GM13977 (cell line): ENCODE results near the gene PRDM9.

Experiments used
- DNase-seq: peaks from one replicate; pipeline ENCODE4 v3.0.0; 2012; ENCODE audit warnings: low spot score
- in situ Hi-C: fragments of 300-500 bp; cut with MboI; formaldehyde crosslinking; loops from one replicate; pipeline ENCODE4 v1.12.0; 2022; ENCODE audit warnings: low sequenced_read_pairs, low pct_unique_long_range_greater_than_20kb, mixed read lengths, inconsistent platforms; ENCODE audit not compliant: unreplicated experiment
- TF ChIP-seq, protein P1 (sequence below): IDR thresholded peaks from 2 replicates; pipeline ENCODE4 v1.5.1; 2012; ENCODE audit warnings: mild to moderate bottlenecking, control low read depth; ENCODE audit not compliant: insufficient read depth; ENCODE audit errors: extremely low read depth, missing control alignments

PRDM9 gene

DNA sequence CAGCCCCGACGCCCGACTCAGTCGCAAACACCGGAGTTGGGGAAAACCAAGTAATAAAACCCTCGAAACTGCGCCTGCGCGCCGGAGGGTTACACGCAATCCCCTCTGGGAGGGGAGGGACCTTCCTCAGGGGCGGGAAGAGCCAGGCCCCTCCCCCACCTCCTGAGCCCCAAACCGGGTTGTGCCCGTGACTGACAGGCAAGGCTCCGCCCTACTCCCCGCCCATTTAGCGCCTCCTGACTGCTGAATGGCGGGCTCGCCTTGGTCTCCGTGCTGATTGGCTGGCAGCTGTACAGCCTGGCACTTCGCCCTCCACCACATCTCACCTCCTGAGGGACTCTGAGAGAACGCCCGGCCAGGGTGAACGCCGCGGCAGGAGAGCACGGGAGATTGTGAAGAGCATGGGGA, at the start of gene PRDM9:
PRDM9 (plus strand) TSS at position 332 of the 408 bp plus-strand sequence. CDS start 1,425 bp downstream, outside the sequence.
- in situ Hi-C loops, result no loop called here
- DNase-seq, result no peak
- TF ChIP-seq, protein P1, sequence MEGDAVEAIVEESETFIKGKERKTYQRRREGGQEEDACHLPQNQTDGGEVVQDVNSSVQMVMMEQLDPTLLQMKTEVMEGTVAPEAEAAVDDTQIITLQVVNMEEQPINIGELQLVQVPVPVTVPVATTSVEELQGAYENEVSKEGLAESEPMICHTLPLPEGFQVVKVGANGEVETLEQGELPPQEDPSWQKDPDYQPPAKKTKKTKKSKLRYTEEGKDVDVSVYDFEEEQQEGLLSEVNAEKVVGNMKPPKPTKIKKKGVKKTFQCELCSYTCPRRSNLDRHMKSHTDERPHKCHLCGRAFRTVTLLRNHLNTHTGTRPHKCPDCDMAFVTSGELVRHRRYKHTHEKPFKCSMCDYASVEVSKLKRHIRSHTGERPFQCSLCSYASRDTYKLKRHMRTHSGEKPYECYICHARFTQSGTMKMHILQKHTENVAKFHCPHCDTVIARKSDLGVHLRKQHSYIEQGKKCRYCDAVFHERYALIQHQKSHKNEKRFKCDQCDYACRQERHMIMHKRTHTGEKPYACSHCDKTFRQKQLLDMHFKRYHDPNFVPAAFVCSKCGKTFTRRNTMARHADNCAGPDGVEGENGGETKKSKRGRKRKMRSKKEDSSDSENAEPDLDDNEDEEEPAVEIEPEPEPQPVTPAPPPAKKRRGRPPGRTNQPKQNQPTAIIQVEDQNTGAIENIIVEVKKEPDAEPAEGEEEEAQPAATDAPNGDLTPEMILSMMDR, result no peak

DNA sequence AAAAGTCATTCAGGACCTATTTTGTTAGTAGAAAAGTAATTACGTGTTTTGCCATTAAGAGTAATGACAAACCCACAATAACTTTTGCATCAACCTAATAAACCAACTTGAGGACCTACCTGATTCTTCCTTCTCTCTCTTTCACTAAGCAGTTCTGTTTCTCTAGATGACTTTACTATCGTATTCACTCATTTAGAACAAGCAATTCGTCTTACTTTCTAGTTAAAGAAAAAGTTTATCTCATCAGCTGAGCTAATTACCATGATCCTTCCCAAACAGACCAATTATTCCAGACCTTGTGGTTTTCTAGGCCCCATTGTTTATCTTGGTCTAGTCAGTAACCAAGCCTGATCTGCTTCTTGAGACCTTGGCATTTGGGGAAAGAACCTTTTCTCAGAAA, 49.6 kb upstream of the PRDM9 start:
- TF ChIP-seq, protein P1, result no peak
- in situ Hi-C loops, result no loop called here

DNA sequence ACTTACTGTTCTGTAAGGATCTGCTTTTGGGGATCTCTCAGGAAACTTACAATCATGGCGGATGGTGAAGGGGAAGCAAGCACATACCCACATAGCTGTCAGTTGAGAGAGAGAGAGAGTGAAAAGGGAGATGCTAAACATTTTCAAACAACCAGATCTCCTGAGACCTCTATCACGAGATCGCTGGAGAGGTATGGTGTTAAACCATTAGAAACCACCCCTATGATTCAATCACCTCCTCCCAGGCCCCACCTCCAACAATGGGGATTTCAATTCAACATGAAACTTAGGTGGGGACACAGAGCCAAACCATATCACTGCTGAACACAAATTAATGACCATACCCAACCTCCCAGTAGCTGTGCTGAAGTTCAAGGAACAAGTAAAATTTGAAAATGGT, 48.2 kb upstream of the PRDM9 start:
- TF ChIP-seq, protein P1, result no peak
- in situ Hi-C loops, result no loop called here
- no peak for DNase-seq

More for the DNA sequence above, 49.6 kb upstream of the PRDM9 start:
- no peak for DNase-seq

DNA sequence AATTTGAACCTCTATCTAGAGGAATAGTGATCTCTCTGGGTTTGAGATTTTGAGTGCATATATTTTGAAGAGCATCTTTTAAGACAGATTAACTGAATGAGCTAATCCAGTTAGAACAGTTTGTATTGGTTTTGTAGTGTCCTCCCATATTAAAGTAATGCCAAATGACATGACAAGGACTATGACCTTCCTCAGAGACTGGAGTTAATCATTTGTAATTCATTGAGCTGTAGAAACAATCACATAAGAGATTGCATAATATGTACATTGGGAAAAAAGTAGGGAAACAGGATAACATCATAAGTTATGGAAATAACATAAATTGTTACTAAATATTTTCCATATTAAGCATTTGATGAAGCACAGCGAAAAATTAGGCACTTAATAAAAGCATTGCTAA, 45.8 kb upstream of the PRDM9 start:
- TF ChIP-seq, protein P1, result no peak
- DNase-seq, result no peak
- in situ Hi-C loops, result no loop called here

DNA sequence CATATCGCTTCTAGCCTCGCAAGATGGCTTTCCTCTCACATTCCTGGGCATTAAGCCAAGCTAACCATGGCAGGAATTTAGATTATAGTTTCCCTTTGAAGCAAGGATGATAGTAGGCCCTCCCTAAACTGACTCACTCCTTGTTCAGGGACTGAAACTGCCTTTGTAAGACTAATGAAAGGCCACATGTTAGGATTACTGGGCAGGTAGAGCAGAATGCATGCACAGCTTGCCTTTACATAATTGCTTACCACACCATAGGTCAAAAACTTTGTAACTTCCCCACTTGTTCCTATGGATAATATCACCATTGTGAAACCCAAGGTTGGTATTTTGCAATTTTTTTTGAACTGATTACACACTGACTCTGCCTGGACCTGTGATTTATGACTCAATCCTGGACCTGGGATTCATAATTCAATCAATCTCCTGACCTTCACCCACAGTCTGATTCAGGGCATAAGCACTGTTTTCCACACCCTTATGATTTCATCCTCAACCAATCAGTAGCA, 41.0 kb upstream of the PRDM9 start:
- no peak for DNase-seq
- in situ Hi-C loops, result no loop called here
- TF ChIP-seq, protein P1, result no peak

DNA sequence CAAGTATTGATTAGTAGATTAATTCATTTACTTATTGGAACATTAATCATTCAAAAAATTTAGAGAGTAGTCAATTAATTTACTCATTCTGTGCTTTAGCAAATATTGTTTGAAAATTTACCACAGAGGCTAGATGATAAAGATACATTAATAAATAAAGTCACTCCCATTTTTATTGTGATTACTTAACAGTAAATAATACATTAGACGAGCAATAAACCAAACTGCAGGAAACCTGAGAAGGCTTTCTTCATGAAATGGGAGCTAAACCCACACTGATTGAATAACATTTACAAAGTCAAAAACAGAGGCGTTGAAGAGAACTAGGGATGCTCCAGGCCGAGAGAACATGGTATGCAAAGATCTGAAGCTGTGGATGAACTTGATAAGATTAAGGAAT, 38.8 kb upstream of the PRDM9 start:
- TF ChIP-seq, protein P1, result no peak
- in situ Hi-C loops, result no loop called here
- DNase-seq, result no peak

DNA sequence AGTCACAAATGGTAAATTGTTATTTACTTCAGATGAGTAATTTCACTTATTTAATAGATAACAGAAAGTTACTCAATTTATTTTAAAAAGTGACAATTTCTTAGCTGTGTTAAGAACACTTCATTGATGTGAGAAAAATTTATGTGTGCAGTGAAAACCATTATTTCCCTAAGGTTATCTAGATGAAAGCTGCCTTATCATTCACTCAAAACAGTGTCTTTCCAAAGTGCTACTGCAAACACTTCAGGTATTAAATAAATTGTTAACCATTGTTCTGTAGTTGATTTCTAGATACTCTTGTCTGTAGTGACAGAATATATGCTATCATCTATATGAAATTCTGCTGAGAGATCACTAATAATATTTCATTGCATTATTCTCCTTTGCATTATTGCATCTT, 33.5 kb upstream of the PRDM9 start:
- in situ Hi-C loops, result no loop called here
- DNase-seq, result no peak
- TF ChIP-seq, protein P1, result no peak
